Hindlimb muscle (tissue), 1 donor: ENCODE measurements around the gene OGFOD2. TPM values are rescaled to one million over a fixed set of nuclear protein-coding genes. Genes with fewer than 3 reads are reported as not detected.
"Not testable (repeated sequence)": the region's sequence is repeated elsewhere in the genome, so short reads cannot be mapped to it uniquely, and the experiment has no call there.

Experiments used
- DNase-seq: peaks from one replicate; pipeline ENCODE4 v3.0.0-alpha.2; 2013
- polyA plus RNA-seq: library from polyadenylated mRNA; unstranded; fragments of 120-200 nt; gene quantifications from one replicate; pipeline ENCODE4 v1.2.1, GENCODE V29; 2013; ENCODE audit not compliant: insufficient read length

OGFOD2 gene
- 10.1 TPM for polyA plus RNA-seq

DNA sequence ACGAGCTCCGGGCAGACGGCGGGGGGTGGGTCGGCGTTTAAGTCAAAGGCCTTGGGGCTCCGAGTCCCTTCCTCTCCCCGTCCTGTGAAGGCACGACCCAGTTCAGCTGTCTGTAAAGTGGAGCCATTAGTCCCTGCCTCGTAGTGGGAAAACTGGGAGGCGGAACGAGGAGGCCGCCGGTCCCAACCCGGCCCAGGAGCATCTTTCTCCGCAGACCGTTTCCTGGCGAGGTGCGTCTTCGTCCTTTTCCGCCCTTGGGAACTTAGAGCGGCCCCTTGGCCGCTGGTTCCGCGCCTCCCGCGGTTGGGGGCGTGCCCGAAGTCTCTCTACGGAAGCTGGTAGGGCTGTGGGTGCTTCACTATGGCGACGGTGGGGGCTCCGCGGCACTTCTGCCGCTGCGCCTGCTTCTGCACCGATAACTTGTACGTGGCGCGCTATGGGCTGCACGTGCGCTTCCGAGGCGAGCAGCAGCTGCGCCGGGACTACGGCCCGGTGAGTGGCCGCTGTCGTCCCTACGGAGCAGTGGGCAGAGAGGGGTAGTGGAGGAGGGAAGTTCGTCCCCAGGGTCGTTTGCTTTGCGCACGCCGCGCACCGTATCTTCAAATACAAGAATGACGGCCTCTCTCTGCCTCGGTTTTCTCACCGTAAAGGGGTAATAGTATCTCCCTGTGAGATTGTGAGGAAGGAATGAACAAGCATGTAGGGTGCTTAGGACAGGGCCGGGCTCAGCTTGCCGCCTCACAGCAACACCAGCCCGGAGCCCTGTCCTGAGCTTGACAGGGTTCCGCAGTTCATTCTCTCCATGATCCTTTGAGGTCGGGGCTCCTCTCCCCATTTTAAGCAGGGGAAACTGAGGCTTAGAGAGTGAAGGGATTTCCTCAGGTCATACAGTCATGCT, at the start of gene OGFOD2:
OGFOD2 (plus strand) TSS at position 353 of the 898 bp plus-strand sequence; CDS start at position 361, 8 bp downstream.
- peak; percentile 90 for DNase-seq

DNA sequence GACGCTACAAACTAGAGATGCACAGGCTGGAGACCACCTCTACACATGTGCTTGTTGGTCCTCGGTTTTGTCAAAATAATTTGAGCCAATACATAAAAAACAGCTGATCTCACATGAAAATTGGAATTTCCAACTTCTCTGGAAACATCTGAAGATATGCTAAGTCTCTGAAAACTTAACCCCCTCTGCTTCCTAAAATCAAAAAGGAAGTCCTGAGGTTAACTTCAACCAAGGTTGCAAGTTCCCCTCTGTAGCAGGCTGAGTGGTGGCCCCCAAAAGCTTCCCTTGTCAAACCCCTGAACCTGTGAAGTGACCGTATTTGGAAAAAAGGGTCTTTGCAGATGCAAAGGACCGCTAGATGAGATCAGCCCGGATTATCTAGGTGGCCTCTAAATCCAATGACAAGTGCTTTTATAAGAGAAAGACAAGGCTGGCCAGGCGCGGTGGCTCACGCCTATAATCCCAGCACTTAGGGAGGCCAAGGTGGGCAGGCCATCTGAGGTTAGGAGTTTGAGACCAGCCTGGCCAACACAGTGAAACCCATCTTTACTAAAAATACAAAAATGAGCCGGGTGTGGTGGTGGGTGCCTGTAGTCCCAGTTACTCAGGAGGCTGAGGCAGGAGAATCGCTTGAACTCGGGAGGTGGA, 47.2 kb upstream of the OGFOD2 start:
- no peak for DNase-seq

DNA sequence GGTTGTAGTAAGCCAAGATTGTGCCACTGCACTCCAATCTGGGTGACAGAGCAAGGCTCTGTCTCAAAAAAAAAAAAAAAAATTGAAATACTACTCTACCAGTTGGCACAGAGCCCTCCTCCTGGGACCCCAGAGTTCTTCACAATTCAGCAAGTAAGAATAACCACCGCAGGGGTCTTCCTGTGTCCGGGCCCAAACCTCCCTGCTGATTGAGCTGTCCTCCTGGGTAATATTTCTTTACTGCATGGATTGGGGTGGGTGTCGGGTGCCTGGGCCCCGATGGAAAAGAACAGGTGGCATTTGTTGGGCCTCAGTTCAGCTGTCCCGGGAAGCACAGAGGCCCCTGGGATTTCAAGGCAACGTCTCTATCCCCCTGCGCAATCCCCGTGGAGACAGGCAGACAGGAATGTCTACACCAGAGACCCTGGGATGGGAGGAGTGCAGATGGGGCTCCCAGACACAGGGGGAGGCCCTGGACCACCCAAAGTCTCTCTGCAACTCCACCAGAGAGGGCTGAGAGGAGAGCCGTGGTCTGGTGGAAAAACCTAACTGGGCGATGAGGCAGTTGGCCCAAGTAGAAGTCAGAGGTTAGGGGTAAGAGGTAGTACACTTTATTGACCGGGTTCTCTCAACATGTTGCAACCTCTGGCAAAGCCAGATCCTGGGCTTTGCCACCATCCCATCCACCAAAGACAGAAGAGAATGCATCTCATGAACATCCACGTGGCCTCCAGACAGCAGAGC, 46.5 kb upstream of the OGFOD2 start:
- no peak for DNase-seq

DNA sequence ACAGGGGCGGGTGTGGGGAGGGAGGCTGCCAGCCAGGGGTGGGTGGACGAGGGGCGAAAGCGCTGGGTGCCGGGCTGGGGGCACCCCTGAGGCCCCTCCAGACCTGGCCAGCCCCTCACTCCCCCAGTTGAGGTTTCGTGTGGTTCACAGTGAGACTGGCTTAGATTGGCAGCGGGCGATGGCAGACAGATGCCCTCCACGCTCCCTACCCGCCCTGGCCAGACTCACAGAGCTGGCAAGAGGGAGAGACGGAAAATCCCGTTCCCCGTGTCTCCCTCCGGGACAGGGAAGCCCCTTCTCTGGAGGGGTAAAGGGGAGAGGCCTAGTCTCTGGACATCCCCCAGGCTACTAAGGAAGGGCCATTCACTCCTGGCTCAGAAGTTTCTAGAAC, 45.9 kb upstream of the OGFOD2 start:
- no peak for DNase-seq

DNA sequence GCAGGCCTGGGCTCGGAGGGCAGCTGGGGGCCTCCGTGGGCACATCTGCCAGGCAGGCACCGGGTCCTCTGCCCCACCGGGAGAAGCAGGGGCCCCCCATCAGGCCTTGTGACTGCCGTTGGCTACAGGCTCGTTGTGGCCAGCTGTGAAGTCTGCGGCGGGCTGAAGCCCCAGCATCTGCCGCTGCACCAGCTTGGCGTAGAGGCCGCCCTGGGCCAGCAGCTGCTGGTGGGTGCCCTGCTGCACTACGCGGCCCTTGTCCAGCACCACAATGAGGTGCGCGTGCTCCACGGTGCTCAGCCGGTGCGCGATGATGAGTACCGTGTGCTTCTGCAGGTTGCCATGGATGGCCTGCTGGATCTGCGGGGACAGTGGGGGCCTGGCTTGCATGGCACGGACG, 45.2 kb upstream of the OGFOD2 start:
- no peak for DNase-seq

DNA sequence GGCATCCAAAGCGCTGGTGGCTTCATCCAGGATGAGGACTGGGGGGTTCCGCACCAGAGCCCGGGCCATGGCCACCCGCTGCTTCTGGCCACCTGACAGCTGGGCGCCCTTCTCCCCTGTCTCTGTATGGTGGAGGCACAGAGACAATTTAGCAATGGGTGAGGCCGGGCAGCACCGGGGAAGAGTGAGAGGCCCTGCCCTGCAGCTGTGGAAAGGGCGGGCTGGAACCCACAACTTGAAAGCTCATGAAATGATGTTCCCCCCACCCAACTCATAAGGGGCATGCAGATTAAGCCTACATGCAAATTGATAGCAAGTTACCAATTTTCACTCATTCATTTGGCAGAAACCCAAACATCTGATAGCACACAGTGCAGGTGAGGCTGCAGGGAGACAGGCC, 42.8 kb upstream of the OGFOD2 start:
- no peak for DNase-seq

DNA sequence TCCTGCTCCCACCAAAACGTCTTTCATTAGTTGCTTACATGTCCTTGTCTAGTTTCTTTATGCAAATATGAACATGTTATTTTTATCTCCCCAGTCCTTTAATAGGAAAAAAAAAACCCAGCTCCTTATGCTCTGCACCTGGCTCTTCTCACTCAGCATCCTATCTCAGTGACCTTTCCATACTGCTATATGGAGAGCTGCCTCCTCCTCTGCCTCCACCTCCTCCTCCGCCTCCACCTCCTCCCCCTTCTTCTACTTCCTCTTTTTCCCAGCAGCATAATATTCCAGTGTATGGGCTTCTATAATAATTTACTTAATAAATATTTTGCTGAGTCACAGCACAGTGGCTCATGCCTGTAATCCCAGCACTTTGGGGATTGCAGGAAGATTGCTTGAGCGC, 40.3 kb upstream of the OGFOD2 start:
- DNase-seq, result no peak

DNA sequence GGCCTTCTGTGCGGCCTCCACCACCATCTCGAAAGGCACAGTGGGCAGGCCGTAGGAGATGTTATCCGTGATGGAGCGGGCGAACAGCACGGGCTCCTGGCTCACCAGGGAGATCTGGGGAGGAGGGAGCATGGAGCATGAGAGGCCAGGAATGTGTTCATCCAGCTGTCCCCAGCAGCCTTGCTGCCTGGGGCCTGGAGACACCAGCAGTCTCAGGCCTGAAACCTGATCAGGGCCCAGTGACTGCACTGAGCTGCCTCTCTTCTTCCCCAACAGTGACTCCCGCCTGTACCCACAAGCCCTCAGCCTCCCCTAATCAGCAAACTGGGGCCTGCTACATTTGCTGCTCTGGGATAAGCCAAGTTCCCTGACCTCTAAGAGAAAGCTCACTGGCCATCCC, 39.7 kb upstream of the OGFOD2 start:
- DNase-seq, result no peak

DNA sequence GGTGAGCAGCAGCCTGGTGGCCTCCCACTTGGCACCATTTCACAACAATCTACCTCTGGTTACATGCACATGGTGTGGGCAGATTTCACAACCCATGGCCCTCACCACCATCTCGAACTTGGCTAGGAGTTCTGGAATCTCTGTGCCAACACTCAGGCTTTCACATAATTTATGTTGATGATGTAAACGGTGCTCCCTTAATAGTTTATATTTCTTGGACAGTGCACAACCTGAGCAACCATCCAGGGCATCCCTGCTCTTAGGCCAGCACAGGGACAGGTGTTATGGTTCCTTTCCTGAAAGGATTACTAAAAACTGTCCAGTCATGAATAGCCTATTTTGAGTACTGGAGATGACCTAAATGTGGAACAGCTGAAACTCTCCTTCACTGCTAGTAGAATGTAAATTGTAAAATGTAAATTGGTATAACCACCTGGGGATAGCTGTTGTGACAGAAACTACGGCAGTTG, 37.4 kb upstream of the OGFOD2 start:
- DNase-seq, result no peak

DNA sequence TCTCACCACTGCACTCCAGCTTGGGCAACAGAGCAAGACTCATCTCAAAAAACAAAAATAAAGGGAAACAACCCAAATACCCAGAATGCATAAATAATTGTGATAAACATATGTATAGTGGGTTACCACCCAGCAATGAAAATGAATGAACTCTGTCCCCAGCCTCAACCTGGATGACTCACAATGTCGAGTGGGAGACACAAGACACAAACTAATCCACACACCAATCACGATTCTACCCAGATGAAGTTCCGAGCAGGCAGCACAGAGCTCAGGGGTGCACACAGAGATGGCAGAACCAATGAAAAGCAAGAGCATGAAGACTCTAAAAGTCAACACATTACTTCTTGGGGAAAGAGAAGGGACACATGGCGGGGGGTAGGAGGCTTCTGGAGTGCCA, 35.9 kb upstream of the OGFOD2 start:
- DNase-seq, result no peak

DNA sequence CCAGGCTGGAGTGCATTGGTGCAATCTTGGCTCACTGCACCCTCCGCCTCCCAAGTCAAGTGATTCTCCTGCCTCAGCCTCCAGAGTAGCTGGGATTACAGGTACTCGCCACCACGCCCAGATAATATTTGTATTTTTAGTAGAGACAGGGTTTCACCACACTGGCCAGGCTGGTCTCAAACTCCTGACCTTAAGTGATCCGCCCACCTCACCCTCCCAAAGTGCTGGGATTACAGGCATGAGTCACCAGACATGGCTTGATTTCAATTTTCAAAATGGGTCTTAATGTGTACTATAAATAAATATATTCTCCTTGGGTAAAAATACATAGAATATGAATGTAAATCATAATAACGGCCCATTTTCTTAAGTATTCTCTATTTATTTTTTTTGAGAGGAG, 33.7 kb upstream of the OGFOD2 start:
- not testable (repeated sequence) for DNase-seq

DNA sequence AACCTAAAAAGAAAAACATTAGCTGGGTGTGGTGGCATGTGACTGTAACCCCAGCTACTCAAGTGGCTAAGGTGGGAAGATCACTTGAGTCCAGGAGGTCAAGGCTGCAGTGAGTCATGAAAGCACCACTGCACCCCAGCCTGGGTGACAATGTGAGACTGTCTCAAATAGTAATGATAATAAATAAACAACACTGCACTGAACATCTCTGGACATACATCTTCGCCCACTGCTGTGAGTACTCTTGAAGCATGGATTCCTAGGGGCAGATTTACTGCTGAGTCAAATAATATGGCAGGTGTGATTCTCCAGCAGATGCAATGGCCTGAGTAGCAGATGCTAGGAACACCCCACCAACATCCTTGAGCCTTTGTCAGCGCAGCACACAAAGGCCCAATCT, 32.4 kb upstream of the OGFOD2 start:
- DNase-seq, result no peak

DNA sequence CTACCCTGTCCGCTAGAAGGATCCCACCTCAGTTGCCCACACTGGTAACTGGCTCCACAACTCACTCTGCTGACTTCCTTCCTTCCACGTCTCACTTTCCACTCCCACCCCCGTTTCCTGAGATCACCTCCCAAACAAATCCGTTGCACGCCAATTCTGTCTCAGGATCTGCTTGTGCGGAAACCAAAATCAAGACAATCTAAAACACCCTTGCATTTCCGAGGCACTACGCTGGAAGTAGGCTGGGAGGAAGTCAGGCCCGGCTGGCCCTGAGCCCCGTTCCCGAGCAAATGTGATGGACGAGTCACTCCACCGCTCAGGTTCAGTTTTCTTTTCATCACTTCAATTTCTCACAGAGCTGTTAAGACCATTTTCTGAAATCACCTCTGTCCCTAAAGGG, 31.8 kb upstream of the OGFOD2 start:
- no peak for DNase-seq

DNA sequence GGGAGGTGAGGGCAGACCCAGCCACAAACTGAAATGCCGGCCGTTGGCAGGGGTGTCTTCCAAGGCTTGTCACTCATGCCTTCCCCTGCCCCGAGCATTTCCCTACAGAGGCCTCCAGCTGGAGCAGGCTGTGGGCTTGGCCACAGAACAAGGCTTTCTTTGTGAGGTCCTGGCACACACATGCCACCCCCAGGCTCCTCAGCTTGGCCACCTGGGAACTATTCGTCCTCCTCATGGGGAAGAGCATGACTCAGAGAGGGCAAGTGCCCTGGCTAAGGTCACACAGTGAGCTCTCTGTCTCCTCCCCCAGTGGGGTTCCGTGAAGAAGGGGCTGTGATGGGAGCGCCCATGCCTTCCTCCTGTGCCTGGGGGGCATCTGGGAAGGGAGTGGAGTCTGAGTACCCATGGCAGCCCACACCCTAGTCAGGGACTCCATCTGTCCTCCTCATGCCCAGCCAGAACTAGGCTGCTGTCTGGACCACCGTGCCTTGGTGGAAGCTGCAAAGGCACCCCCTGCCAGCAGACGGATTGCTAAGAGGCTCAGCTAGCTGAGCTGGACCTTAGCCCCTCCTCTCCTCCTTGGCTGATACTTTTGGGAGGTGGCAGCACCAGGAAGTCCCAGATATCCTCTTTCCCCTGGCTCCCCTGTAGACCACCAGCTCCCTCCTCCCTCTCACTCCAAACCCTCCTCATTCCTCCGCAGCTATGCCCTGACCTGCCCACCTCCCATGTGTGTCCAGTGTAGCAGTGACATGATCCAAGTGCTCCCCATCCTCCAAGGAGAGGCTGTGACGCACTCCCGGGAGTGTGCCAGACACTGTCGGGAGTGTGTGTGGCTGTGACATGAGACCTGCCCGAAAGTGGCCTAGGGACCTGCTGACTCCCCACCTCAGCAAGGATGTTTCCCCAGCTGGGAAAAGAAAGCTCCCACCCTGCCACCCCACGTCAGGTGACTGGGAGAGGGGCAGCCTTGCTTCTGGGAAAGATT, 30.1 kb upstream of the OGFOD2 start:
- no peak for DNase-seq

DNA sequence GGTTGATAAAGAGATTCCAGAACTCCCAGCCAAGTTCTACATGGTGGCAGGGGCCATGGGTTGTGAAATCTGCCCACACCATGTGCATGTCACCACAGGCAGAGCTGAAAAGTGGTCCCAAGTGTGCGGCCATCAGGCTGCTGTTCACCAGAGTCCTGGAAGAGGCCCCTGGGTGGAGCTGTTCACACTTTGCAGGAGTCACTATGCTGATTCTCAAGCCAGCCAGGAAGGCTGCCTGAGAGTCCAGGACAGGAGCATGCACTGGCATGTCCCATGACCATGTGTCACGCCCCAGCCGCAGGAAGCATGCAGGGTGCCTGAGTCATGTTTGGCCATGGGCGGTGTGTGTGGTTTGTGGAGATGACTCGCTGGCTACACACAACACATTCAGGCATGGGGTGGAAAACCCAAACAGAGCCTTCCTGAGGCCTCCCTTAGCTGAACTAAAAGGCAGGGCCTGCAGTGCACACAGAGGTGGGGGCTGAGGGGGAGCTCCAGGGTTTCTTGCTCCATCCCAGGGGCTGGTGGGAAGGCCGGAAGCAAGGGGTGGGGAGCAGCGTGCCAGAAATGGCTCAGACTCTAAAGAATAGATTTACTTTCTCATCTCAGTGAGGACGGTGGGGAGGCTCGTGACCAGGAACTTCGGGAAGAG, 28.2 kb upstream of the OGFOD2 start:
- DNase-seq, result no peak

DNA sequence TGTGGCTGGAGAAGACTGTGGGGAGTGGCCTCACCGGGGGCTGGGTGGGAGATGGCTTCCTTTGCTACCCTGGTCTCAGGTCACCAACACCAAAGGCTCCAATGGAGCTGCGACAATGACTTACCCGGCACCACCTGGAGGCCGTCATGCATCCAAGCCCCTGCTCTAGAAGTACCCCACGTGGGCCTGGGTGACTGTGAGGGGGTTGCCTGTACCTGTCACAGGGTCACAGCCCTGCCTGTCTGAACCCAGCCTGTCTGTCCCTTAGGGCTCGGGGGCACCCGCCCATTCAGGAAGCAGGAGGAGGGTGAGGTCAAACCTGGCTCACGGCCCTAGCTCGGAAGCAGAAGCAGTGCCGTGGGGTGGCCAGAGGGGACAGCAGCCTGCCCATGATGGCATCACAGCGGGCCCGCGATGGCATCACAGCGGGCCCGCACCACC, 27.7 kb upstream of the OGFOD2 start:
- DNase-seq, result no peak

DNA sequence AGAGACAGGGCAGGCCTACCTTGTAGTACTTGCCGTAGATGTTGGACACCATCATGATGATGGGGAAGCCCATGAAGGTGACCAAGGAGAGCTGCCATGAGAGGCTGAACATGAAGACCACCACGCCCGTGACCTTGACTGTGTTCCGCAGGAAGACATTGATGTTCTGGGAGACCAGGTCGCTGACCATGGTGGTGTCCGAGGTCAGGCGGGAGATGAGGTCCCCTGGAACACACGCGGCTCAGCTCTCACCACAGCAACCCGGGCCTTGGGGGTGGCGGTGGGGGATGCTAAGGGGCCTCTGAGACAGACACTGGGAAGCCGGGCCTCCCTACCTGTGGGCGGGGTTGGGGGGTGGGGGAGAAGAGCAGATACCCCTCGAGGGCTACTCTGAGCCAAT, 26.4 kb upstream of the OGFOD2 start:
- no peak for DNase-seq

DNA sequence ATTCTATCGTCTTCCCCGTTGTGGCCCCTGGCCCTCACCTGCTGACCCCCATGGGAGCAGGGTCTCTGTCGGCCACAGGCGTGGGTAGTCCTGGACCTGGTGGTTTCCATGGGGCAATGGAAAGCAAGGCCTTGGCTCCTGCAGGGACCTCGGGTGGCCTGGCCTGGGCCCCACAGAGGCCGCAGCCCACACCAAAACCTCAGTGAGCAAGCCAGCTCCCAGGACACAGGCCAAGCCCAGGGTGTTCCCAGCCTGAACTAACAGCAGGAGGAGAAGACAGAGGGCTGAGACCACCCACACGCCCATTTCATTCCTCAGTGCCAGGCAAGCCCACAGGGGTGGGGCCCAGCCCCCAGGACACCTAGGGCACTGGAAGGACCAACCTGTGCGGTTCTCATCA, 25.6 kb upstream of the OGFOD2 start:
- no peak for DNase-seq

DNA sequence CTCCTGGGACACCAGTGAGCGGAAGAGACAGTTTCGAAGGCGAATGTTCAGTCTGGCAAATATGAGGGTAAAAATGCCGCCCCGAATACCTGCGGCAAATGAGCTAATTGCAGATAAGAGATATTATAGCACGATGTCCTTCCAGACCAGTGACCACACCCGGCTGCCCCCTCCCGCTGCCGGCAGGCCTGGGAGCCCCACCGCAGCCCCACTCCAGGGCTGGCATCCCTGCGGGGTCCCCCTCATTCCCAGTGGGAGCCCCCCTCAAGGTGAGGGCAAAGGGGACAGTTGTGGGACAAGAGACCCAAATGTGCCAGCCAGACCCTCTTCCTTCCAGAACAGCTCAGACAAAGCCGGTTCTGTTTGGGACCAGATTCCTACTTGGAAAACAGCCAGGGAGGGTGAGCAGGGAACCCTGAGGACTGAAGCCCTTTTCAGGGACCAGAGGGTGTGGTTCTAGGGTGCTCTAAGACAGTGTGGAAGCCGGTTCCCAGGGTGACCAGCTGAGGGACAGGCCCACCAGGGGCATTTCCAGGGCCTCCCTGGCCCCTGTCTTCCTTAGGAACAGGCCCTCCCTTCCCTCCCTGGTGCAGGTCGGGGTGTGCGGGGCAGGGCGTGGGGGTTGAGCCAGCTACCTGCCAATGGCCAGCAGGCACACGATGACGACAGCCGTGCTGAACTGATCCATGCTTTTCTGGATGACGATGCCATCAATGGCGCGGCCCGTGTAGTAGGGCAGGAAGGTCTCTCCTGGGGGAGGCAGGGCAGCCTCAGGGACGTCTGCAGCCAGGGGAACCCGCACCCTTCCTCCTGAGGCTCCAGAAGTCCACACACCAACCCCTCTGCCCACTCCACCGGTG, 25.0 kb upstream of the OGFOD2 start:
- DNase-seq, result no peak

DNA sequence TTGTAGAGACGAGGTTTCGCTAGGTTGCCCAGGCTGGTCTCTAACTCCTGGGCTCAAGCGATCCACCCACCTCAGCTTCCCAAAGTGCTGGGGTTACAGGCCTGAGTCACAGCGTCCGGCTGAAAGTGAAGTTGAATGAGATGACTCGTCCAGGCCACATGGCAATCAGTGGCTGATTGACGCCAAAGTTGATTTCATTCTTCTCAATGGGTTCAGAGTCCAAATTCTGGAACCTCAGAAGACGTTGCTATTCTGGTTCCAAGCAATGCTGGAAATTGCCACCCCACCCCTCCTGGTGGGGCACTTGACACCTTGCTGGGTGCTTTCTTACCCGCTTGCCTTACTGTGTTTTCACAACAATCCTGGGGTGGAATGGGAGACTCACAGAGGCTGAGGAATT, 23.6 kb upstream of the OGFOD2 start:
- DNase-seq, result no peak
